ENCODE measurements around the gene SFTPA2. TPM values are rescaled to one million over a fixed set of nuclear protein-coding genes. Genes with fewer than 3 reads are reported as not detected.
"Not testable (repeated sequence)": the region's sequence is repeated elsewhere in the genome, so short reads cannot be mapped to it uniquely, and the experiment has no call there.

The SFTPA2 gene
- total and polyA plus RNA-seq, 2 experiments from 2014 or later, result 0.45 TPM; not detected in 1

DNA sequence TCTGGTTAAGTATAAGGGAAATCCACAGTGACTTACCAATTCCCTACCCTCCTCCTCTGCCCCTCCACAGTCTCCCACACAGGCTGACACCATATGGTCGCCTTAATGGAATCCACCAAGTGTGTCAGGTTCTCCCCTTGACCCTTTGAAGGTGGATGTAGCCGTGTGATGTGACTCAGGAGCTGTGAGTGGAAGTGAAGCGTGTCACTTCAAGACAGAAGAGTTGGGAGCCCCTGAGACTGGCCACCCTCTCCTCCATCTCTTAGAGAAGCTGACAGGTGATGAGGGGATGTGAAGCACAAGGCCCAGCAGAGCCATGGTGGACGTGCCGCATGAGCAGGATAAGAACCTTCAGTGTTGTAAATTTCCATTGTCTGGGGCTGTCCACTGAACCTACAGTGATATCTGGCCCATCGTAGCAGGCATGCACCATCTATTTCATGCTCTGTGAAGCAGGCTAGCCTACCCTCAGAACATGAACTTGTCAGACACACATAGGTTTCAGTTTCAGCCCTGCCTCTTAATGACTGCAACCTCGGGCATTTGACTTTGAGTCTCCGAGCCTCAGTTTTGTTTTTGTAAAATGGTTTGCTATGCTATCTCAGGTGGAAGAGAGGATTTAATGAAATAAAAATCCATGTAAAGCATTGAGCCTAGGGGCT is 35.0 kb downstream of the SFTPA2 start:
- not testable (repeated sequence) for H3K27ac ChIP-seq; DNase-seq (ENCODE audit: low read depth in 1 of 2, low spot score in 1 of 2); H3K4me1 ChIP-seq (ENCODE audit: low read depth); H3K4me3 ChIP-seq; H3K27me3 ChIP-seq; H3K36me3 ChIP-seq; H3K9me3 ChIP-seq (ENCODE audit: low read depth)

GRCh38 chr10:79523157-79523853 is 36.9 kb downstream of the SFTPA2 start:
- DNase-seq (ENCODE audit: low read depth in 1 of 2, low spot score in 1 of 2); H3K36me3 ChIP-seq; H3K4me1 ChIP-seq (ENCODE audit: low read depth); H3K27ac ChIP-seq; H3K4me3 ChIP-seq; H3K27me3 ChIP-seq; H3K9me3 ChIP-seq (ENCODE audit: low read depth): not testable (repeated sequence)

GRCh38 chr10:79522464-79522863 is 37.7 kb downstream of the SFTPA2 start:
- not testable (repeated sequence) for H3K27me3 ChIP-seq; H3K27ac ChIP-seq; H3K36me3 ChIP-seq; H3K4me3 ChIP-seq; H3K4me1 ChIP-seq (ENCODE audit: low read depth); H3K9me3 ChIP-seq (ENCODE audit: low read depth); DNase-seq (ENCODE audit: low read depth in 1 of 2, low spot score in 1 of 2)

DNA sequence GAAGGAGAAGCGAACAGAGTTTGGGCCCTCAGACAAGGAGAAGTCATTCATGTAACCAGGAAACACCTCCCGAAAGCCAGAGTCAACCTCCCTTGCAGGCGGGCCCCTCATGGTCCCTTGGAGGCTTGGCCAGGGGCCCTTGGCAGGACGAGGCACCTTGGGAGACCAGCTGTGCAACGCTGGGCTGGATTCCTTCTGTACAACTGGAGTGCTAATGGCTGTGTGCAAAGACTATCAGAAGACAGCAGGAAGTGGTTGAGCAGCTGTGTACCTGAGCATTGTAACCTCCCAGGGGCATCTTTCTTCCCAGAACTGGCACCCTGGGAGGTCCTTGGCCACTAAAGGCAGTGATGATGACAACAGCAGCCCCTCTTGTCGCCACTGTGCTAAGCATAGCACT is 38.5 kb downstream of the SFTPA2 start:
- not testable (repeated sequence) for H3K9me3 ChIP-seq (ENCODE audit: low read depth); H3K4me3 ChIP-seq; H3K36me3 ChIP-seq; H3K27ac ChIP-seq; DNase-seq (ENCODE audit: low read depth in 1 of 2, low spot score in 1 of 2); H3K27me3 ChIP-seq; H3K4me1 ChIP-seq (ENCODE audit: low read depth)

DNA sequence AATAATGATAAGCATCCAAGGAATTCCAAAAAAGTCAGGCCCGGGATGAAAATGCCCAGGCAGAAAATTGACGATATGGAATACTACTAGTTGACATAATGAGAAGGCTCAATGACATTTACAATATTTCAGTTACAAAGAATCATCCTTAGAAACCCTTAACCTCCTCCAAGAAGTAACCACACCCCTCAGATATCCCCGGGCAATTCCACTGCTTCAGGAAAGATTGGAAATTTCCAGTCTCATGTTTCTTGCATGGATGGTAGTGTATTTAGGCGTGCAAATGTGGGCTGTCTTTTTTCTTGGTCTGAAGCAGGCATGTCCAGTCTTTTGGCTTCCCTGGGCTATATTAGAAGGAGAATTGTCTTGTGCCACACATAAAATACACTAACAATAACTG is 42.6 kb downstream of the SFTPA2 start:
- H3K36me3 ChIP-seq; H3K9me3 ChIP-seq (ENCODE audit: low read depth); DNase-seq (ENCODE audit: low read depth in 1 of 2, low spot score in 1 of 2); H3K4me3 ChIP-seq; H3K27ac ChIP-seq; H3K27me3 ChIP-seq; H3K4me1 ChIP-seq (ENCODE audit: low read depth): not testable (repeated sequence)

DNA sequence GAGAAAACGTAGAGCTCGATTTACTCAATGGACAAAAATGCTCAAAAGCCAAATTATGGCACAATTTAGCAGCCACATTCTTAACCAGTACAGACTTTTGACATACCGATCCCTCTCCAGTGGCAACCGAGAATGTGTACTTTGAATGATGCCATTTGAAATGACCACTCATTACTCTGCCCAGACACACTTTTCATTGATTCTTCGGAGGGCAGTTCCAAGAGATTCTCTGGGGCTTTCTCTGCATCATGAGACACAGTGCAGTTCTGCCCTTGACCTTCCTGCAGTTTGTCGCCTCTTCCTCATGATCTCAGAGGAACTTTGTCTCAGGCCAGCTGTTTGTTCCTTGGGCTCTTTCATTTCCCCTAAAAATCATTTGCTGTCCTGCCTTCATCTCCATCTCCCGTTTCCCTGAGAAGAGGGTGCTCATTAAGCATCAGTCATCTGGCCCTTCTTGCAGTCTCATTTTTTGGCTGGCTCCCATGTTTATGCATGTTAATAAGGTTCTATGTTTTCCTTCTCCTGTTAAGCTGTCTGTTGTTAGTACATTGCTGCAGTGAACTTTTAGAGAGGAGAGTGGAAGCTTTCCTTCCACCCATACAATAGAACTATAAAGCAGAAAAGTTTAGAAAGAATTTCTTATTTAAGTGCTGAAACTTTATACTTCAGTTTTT is 43.5 kb downstream of the SFTPA2 start:
- not testable (repeated sequence) for DNase-seq (ENCODE audit: low read depth in 1 of 2, low spot score in 1 of 2); H3K4me3 ChIP-seq; H3K27me3 ChIP-seq; H3K36me3 ChIP-seq; H3K9me3 ChIP-seq (ENCODE audit: low read depth); H3K4me1 ChIP-seq (ENCODE audit: low read depth); H3K27ac ChIP-seq

DNA sequence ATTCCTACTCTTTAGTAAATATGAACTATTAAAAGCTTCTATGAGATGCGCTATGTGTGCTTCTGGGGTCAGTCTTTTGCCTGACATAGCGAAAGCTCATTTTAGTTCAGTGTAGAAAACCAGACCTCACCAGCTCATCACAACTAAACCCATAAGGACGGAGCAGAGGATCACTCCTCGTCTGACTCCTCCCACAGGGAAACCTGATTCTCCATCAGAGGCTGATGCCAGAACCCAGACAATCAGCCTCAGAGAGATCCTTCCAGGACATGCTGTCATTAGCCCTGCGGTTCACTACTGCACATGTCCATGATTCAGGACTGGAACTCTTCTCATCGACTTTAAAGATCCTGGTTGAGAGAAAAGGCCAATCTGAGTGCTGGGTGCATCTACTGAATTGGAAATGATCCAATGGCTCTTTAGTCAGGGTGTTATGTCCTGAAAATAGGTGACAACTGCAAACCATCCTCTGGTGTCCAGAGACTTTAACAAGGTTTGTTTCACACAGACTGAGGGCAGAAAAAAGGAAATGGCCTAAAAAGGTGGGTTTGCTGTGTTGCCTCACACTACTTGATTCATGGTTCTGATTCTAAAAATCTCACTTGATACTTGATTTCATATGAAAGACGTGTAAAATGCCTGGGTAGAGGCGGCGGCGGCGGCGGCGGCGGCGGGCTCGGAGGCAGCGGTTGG is 48.2 kb downstream of the SFTPA2 start, which contains the start of gene EIF5AL1:
Gene EIF5AL1 (plus strand): TSS at position 643 of the 693 bp plus-strand sequence. CDS start 117 bp downstream, outside the sequence.
- H3K4me3 ChIP-seq; H3K4me1 ChIP-seq (ENCODE audit: low read depth); H3K36me3 ChIP-seq; H3K27ac ChIP-seq; H3K9me3 ChIP-seq (ENCODE audit: low read depth); DNase-seq (ENCODE audit: low read depth in 1 of 2, low spot score in 1 of 2): not testable (repeated sequence)
- H3K27me3 ChIP-seq, result peaks cover 10% of the 10 kb centered on the region

- H3K27me3 ChIP-seq, result peaks cover 25% of the 10 kb centered on the region
- not testable (repeated sequence) for H3K9me3 ChIP-seq (ENCODE audit: low read depth); H3K27ac ChIP-seq; H3K4me3 ChIP-seq; H3K36me3 ChIP-seq; DNase-seq (ENCODE audit: low read depth in 1 of 2, low spot score in 1 of 2); H3K4me1 ChIP-seq (ENCODE audit: low read depth)
These were observed 50.2 kb downstream of the SFTPA2 start for GRCh38 chr10:79509934-79510508.

DNA sequence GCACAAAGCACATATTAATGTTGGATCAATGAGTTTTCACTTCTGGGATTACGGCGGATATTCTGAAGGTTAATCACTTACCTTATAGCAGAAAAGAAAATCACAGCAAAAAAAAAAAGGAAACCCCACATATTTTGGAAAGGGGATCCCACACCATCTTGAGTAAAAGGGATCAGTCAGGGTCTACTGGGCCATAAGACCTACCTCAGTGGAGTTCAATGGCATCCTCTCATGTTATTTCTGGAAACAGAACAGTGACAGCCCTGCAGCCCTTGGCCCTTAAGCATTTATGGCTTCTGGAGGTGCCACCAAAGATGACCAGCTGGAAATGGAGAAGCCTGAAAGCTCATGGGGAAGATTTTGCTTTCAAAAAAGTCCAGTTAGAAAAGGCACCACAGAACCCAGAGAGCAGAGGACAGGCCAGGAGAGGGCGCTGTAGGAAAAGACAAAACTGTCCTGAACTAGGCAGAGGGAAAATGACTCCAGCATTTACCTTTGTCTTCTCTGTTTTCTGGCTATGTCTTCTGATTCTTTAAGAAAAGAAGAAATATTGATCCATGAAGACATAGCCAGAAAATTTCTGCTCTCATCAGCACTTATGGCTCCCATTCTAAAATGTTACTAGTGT is 50.8 kb downstream of the SFTPA2 start:
- not testable (repeated sequence) for DNase-seq (ENCODE audit: low read depth in 1 of 2, low spot score in 1 of 2)
- H3K27me3 ChIP-seq, result peaks cover 25% of the 10 kb centered on the region

GRCh38 chr10:79508245-79508644 is 52.0 kb downstream of the SFTPA2 start:
- not testable (repeated sequence) for H3K4me3 ChIP-seq; DNase-seq (ENCODE audit: low read depth in 1 of 2, low spot score in 1 of 2); H3K9me3 ChIP-seq (ENCODE audit: low read depth); H3K27ac ChIP-seq; H3K36me3 ChIP-seq; H3K4me1 ChIP-seq (ENCODE audit: low read depth)
- H3K27me3 ChIP-seq, result peaks cover 25% of the 10 kb centered on the region

More for the DNA sequence above, 50.8 kb downstream of the SFTPA2 start:
- H3K9me3 ChIP-seq (ENCODE audit: low read depth); H3K27ac ChIP-seq; H3K4me1 ChIP-seq (ENCODE audit: low read depth); H3K4me3 ChIP-seq; H3K36me3 ChIP-seq: not testable (repeated sequence)
